SH-SY5Y (cell line): Measurements from ENCODE around the gene CYSLTR2.

Source experiments
- GATA2 ChIP-seq: IDR thresholded peaks from 2 replicates; pipeline ENCODE4 v1.6.1; 2011; ENCODE audit warnings: mild to moderate bottlenecking, low read depth, low read length
- GATA3 ChIP-seq: IDR thresholded peaks from 2 replicates; pipeline ENCODE4 v1.6.1; 2011; ENCODE audit warnings: low read depth, mild to moderate bottlenecking, low read length, moderate library complexity

DNA sequence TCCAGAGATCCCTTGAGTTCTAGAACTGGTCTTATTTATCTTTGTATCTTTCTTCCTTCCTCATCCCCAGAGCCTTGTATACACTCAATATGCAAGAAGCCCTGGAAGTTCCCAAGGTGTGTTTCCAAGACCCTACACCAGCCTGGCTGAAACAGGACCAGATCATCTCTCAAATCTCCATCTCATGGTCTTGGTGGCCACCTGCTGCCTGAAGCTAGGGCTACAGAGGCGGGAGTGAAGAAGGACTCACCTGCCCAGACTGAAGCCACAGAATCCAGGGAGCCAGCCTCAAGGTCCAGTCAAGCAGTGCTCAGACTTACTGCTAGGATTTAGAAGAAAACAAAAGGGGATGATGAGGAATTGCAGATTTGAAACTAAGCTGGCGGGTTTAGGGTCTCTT is 6.1 kb upstream of the CYSLTR2 start:
- TF ChIP-seq GATA3 = no peak
- no peak for TF ChIP-seq GATA2
